IPS-NIHi7 (cell line): ENCODE data around the gene CNTNAP3.
"Not testable (repeated sequence)": the region's sequence is repeated elsewhere in the genome, so short reads cannot be mapped to it uniquely, and the experiment has no call there.

Source experiments
- DNase-seq: peaks from one replicate; pipeline ENCODE4 v3.0.0; 2012; ENCODE audit warnings: mixed read lengths; ENCODE audit errors: extremely low spot score

CNTNAP3 gene

DNA sequence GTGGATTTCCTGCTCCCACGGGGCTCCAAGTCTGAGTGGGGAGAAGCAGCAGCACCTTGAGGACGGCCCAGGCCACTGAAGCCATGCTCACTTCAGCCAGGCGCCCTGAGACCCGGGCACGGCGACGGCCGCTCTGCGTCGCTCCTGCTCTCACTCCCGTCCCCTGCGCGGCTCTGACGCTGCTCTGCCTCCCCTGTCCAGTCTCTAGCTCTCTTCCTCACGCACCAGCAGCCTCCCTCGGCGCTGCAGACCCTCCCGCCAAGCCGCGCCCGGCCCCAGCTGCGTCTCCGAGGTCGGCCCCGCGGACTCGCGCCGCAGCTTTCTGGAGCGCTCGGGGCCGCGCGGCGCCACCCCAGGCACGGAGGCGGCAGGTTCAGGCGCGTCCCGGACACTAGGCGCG, at the start of gene CNTNAP3:
CNTNAP3 (minus strand) TSS at position 188 of the 400 bp plus-strand sequence; CDS start at position 85, 103 bp downstream.
- not testable (repeated sequence) for DNase-seq

DNA sequence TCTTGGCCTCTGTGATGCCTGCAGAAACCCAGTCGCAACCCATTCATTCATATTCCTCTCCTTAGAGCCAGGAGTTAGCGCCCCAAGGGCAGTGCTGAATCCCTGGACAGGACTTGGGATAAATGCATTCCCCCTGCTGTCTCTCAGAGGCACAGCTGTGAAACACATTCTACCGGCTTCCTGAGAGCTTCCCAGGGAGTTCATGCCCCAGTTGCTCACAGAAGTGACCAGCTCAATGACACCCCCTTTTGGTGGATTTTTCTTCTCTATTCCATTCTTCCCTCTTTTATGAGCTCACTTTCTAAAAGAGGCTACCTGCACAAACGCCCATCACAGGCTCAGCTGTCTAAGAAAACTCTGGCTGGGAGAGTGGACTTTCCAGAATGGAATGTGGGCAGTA, 8.0 kb downstream of the CNTNAP3 start:
- not testable (repeated sequence) for DNase-seq

DNA sequence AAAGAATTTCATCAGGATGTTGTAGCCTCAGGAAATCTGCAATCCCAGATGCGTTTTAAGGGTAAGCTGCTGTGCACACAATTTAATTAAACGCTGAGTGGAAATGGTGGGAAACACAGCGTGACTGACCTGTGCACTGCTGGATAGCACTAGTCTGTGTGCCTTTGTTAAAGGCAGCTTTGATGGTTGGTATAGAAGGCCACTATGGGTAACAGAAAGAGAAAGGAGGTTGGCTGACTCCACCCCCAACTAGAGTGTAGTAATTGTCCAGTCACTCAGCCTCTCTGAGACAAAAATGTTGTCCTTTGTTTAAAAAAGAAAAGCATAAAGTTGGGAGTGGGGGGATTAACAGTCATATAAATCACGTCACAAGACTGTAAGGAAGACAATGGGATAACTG, 45.5 kb downstream of the CNTNAP3 start:
- DNase-seq, result not testable (repeated sequence)

DNA sequence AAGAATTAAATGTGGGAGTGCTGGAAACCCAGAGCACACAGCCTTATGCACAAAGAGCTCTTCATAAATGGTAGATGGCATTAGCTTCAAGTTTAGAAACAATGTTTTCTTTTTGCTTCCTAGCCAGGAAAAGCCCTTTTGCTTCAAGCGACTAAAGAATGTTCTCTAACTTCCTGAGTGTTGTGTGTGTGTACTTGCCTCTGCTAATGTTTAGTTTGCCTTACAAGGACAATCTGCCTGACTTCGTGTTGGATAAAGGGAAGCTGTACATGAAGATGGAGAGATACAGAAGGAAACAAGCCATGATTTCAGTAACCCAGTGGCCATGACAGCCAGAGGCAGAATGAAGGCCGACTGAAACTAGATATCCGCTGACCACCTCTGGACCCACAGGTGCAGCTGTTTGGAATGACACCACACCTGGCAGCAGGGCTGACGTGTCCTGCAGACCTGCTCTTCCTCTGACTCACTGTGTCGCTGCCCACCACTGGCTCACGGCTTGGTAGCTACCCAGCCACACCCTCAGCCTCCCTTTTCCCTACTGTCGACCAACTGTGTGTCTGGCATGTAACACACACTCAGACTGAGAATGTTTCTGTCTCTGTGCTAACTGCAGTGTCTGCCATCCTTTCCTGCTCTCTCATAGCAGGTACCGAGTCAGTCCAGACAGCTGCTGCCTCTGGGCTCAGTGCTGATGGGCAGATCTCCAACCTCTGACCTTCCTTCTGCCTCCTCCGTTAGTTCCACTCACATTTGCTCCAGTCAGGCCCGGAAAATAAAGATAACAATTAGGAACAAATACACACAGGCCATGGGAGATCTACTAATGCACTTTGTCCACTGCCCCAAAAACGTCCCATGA, 55.6 kb downstream of the CNTNAP3 start:
- not testable (repeated sequence) for DNase-seq

DNA sequence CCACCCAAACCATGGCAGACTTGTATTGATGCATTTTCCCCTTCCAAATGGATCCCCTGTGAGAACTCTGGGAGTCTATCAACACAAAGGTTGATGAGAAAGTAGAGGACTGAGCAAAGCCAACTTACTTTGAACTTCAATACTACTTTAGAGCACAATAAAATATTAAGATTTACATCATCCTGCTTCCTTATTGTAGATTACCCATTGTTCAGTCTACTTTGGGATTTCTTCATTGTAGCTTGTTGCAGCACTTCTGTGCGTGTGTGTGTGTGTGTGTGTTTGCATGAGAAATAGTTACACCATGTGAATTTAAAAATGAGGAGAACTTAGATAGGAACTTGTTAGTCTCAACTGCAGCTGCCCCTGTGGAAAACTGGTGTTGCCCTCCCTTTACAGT, 72.0 kb downstream of the CNTNAP3 start:
- DNase-seq, result not testable (repeated sequence)

DNA sequence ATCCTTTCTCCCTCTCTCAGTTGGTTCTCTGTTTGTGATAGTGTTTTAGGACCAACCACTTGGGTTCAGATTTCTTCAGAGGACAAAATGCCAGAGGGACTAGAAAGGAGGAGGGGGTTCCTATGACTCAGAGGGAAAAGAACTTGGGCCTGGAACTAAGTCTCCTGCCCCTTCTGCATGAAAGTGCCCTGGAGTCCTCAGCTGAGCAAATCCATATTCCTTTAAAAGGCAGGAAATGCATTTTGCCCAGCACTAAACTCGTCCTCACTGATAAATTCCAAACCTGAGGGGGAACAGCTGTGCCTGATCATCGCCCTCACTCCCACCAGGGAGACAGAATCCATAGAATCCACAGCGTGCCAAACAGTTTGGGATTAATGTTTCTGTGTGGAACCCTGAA, 78.2 kb downstream of the CNTNAP3 start:
- DNase-seq, result not testable (repeated sequence)

DNA sequence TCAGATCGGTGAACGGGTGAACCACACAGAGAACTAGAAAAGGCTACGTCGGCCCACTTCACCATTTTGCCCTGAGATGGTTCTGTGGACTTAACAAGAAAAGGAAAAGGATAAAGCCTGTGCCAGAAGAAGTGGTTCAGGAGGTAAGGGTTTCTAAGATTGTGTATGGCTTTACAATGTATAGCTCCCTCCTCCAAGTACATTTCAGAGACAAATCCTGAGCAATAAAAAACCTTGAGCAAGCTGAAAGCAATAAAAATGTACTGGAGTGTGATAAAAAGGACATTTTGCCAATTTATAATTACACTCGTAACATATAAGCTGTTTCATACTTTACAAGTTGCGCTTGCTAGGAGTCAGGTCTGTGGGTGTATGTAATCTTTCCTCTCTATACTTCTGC, 81.3 kb downstream of the CNTNAP3 start:
- DNase-seq, result not testable (repeated sequence)

DNA sequence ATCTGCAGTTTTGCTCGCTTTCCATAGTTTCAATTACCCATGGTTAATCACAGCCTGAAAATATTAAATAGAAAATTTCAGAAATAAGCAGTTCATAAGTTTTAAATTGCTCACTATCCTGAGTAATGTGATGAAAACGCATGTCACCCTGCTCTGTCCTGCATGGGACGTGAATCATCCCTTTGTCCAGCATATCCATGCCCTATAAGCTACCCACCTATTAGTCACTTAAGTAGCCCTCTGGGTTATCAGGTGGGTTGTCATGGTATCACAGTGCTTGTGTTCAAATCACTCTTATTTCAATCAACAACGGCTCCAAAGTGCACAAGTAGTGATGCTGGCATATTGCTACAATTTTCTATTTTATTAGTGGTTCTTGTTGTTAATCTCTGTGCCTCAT, 82.1 kb downstream of the CNTNAP3 start:
- DNase-seq, result not testable (repeated sequence)

DNA sequence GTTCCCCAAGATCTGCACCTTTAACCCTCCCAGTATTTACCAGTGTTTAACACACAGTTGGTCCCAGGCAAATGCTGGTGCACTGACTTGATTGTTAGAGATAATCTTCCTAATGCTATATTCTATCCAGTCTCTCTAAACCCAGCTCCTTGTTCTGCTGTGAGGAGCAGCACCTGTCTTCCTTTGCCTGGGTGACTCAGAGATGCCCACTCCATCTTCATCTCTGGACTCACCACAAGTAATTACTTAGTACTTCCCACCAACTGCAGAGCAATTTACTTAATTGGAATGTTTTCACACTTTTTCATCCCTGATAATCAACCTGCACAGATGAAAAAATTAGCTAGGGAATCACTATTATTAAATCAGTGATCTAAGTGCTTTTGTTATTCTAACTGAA, 87.6 kb downstream of the CNTNAP3 start:
- not testable (repeated sequence) for DNase-seq

DNA sequence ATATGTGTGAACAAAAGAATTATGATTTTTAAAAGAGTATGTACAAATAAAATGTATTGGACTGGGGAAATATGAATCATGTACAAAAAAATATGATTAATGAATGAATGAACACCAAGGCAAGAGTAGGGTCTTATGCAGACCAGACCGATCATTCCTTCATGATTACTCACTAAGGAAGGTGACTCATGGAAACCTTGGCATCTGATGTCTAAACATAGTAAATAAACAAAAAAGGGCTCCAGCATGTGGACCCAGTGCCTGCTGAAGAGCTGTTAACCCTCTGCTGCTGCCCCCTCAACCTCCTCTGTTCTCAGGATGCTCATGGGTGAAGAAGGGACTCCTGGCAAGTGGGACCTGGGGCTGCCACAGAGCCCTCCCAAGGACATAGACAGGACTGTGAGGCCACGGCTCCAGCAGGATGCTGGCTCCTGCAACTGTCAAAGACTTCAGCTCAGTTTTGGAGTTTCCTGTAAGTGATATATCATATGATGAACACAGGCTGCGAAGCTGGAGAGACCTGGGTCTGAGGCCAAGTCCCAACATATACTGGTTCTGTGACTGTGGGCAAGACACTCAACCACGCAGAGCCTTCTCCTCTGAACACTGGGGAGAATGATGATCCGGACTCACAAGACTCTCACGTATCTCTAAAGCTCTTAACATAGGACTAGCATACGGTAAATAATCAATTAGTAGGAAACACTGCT, 89.8 kb downstream of the CNTNAP3 start:
- DNase-seq, result not testable (repeated sequence)

DNA sequence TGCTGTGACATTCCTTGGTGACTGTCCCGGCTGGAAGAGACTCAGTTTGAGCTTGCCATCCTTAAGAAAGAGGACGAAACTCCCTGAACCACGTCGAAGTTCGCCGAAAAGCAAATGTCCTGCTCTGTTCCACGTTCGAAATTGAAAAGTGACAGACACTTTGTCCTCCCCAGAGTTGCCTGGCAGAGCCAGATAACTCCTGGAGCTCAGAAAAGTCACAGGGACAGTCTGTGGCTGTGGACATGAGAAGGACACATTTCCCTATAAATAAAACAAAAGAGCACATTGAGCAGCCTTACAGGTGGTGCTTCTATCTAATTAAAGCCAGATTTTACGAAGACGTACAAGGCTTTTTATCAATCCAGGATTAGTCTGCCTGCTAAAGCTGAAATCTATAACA, 116.6 kb downstream of the CNTNAP3 start:
- not testable (repeated sequence) for DNase-seq

DNA sequence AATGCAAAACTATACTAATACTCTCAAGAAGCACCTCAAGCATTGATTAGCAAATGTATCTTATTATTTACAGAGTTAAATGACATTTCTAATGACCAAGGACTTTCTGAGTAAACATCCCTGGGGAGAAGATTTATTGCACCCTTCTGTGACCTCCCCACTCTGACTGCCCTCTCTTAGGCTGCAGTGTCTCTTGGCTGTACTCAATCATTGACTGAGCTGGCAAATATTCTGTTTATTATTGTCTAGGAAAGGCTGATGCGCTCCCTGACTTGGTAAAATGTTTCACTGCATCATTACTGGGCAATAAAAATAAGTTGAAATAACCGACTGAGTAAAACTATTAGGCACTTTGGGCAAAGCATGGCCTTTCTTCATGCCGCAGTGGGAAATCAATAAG, 130.3 kb downstream of the CNTNAP3 start:
- DNase-seq, result not testable (repeated sequence)

DNA sequence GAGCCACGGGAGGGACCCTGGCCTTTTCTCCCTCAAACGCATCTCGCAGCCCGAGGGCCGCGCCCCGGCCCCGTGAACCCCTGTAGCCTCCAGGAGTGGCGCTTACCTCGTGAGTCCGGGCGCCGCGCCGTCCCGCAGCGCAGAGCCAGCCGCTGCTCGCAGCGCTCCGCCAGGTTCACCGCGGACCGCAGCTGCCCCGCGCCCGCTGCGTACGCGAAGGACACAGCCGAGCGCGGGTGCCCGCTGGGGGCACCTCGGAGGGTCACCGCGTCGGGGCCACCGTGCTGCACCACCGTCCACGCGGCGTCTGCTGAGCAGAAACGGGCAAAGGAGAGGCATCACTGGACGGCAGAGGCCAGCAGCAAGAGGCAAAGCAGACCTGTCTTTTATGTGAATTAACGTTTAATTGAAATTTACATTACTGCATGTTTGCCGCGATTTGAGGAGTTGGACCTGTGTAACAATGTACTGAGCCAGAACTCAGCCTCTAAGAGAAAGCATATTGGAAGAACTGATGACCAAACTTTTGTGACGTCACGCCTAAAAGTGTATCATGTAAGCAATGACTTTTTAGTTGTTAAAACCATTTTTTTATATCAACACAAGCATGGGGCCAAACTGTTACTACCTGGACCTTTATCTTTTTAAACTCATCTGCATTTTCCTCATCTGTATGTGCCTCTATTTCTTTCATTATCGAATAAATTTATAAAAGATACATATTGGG, 155.0 kb downstream of the CNTNAP3 start:
- not testable (repeated sequence) for DNase-seq

DNA sequence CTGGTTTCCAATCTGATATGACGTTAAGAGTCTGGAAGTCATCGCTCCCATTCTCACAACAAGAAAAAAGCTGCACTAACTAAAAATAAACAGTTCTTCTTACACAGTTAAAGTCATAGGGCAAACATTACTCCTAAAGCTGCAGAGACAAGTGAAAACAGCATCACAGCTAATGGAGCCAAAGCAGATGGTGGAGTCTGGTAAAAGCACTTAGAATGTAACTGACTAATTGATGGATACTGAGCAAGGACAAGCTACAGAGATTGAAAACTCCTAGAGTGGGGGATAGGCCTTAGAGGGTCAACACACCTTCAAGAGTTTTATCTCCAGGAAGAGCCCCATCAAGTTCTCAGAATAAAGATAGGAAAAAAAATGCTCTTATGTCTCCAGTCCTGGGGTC, 166.6 kb downstream of the CNTNAP3 start:
- not testable (repeated sequence) for DNase-seq

DNA sequence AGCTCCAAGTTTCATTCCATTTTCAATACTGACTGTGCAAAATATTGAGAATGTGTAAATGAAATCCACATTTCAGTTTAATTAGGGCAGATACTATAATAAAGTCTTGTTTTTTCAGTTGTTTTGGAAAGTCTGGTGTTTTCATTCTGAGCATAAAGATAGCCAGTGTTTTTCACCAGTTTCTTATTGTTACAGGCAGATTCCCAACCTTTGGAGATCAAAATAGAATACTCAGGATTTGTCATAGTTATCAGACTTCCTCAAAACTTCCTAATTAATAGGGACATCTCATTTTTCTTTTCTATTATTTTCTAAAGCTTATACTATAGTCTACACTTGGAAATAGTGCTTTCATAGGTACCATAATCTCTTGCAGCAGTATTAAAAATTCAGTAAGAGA, 176.2 kb downstream of the CNTNAP3 start:
- DNase-seq, result not testable (repeated sequence)

DNA sequence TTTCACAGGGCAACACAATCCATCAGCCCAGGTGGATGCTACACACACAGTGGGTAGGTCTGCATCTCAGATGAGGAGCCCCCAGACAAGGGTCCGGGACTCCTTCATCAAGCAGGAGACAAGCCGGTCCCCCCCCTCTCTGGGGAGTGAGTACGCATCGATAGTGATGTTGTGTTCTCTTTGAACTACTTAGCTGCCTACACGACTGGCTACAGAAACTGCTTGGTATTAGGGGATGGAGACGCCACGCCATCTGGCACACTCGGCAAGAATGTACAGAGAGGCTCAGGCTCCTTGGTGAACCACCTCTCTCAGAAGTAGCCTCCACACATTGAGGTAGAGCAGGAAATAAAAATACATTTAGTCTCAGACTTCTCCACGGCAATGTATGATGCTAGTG, 179.8 kb downstream of the CNTNAP3 start:
- no peak for DNase-seq

DNA sequence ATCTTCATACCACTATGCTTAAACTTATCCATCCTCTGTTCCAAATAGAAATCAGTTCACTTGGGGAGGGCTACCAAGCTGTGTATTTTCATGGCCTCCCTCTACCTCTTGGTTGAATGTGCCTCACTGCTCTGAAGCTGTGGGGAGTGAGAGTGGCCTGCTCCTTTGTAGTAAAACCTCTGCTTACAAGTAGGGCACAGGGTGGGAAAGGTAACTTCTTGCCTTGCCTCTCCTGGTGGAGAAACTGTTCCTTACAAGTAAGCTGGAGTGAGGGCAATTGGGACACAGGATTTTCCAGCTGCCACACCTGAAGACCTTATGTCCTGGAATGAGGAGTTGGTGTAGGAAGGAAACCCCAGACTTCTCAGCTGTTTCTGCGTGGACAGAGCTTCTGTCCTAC, 190.8 kb downstream of the CNTNAP3 start:
- not testable (repeated sequence) for DNase-seq

DNA sequence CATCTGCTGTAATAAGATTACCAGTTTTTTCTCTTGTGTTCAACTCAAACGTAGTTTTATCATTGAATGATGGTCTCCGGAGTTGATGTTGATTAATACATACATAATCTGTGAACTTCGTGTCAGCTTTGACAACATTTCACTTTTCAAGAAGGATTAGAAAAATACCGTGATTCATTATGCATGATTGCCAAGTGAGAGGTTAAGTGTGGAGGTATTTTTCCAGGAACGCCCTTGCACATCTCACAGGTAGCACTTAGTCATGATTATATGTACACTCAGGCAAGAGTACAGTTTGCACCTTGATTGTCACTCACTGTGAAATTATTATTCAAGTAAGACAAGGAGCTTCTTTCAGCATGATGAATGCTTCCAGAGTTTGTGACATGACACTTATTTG, 202.7 kb downstream of the CNTNAP3 start:
- not testable (repeated sequence) for DNase-seq

DNA sequence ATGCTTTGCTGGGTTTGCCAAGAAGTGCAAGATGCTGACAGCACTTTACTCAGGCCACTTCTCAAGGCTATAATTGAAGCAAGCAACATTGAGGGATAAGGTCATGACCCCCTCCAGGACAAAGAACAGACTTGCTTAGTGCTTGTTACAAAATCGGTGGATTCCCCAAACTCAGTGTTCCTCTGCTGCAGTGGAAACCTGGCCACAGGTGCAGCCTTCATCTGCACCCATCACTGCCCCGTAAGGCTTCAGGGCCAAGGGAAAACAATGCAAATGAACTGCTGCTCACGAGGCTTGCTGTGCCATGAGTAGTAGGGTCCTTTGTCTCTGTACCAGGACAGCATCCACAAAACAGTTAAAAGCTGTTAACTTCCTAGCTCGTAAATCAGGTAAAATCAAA, 205.4 kb downstream of the CNTNAP3 start:
- peak; percentile 5 for DNase-seq

DNA sequence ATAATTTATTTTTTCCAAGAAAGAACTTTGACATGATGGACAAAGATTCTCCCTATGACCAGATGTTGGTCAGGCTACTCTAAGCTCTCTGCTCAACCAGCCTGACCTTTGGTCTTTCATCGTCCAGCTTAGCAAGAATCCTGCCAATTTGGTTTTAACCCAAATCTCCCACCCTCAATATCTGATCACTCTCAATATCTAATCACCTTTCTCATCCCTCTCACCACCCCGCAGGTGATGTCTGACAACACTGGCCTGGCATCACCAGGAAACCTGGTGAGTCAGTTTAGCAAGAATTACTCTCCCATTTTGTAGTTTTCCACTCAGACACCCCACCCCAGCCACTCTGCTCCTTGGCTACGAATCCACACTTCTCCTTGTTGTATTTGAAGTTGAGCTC, 207.9 kb downstream of the CNTNAP3 start:
- not testable (repeated sequence) for DNase-seq

DNA sequence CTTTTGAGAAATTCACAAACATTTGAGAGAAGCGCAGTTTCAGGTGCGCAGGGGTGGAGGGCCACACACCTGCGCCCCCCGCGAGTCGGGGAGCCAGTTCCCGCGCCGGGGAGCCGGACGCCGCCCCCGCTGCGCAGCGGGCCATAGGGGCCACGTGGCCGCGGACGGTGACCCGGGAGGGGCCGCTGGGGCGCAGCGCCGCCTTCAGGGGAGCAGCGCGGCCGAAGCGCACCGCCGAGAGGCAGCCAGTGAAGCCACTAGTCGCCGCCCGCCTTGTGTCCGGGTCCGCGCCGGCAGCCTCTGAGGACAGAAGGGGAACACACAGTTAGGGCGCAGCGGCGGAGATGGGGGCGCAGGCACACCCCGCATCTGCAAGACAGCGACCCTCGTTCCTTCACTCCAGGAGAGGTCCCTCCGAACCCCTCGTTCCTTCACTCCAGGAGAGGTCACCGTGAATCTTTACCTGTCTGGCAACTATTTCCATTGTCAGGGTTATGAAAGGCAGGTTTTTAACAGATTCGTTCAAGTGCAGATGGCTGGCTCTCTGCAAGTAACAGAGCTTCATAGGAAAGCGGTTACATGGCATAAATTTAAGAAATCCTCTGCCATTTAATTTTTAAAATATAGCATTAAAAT, 209.2 kb downstream of the CNTNAP3 start:
- DNase-seq, result not testable (repeated sequence)

DNA sequence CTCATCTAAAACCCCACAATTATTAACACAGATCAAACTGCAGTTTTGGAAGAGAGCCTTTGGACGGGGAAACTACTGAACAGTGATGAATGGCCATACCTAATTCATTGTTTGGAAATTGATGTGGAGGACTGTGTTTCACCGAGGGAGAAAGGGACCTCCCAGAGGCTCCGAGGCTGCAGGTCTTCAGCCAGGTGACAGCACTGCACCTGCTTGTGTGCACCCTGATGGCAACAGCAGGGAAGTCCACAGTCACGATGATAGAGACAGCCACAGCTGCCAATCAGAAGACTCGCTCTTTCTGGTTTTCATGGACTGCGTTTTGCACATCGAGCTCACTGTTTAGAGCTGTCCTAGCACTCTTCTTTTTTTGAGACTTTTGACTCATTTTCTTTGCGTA, 214.4 kb downstream of the CNTNAP3 start:
- not testable (repeated sequence) for DNase-seq
